Esophagus squamous epithelium (tissue), 5 donors: ENCODE data around the gene LIN28B. TPM values are rescaled to one million over a fixed set of nuclear protein-coding genes. Genes with fewer than 3 reads are reported as not detected.
"Not testable (repeated sequence)": the region's sequence is repeated elsewhere in the genome, so short reads cannot be mapped to it uniquely, and the experiment has no call there.

ENCODE experiments used
- DNase-seq: peaks from one replicate; lab custom pipeline; 2025; lab: John Stamatoyannopoulos, UW
- H3K27ac ChIP-seq, 4 donors: fragments of 200-600 bp; sonication (generic); one replicate each; pipeline ENCODE4 v1.5.1; 2016 to 2019; ENCODE audit warnings: mild to moderate bottlenecking in 1 of 4
- H3K27me3 ChIP-seq, 4 donors: fragments of 200-600 bp; sonication (generic); 1 replicate in 3 of 4; 2 replicates in 1 of 4; pipeline versions ENCODE4 v1.5.1 to v1.6.0; 2017 to 2021; ENCODE audit warnings: antibody characterized with exemption in 1 of 4
- H3K36me3 ChIP-seq, 3 donors: fragments of 200-600 bp; sonication (generic); one replicate each; pipeline ENCODE4 v1.5.1; 2016 to 2019
- H3K4me1 ChIP-seq, 3 donors: fragments of 200-600 bp; sonication (generic); one replicate each; pipeline ENCODE4 v1.5.1; 2017 to 2019
- H3K4me3 ChIP-seq, 4 donors: fragments of 200-600 bp; sonication (generic); 1 replicate in 3 of 4; 2 replicates in 1 of 4; pipeline ENCODE4 v1.5.1; 2016 to 2019; ENCODE audit warnings: mild to moderate bottlenecking in 2 of 4, moderate library complexity in 1 of 4
- H3K9me3 ChIP-seq, 3 donors: fragments of 200-600 bp; sonication (generic); one replicate each; pipeline ENCODE4 v1.5.1; 2016 to 2019
- POLR2A ChIP-seq, 4 donors: fragments of 450-650 bp; IDR thresholded peaks; one replicate each; pipeline ENCODE4 v1.6.1; 2017; ENCODE audit warnings: antibody characterized with exemption in 4 of 4, mild to moderate bottlenecking in 4 of 4, moderate library complexity in 3 of 4
- WGBS, 2 donors: methylation state at CpG; one replicate each; pipeline ENCODE4 v1.1.5; 2018; 5-methylcytosine and 5-hydroxymethylcytosine counted together
- intact Hi-C: fragments of 100-400 bp; cut with DNase I; formaldehyde crosslinking; loops from one replicate; pipeline ENCODE4 v1.15.0; 2022
- total RNA-seq, 4 donors: library from RNA; depleted of rRNA; stranded (reverse); fragments of >200 nt; gene quantifications; one replicate each; pipeline ENCODE4 v1.1.0, GENCODE V29; 2016
- TF ChIP-seq, protein P1 (sequence below), 6 experiments: fragments of 450-650 bp in 4 of 6; fragments of 200-600 bp in 2 of 6; sonication (generic) in 2 of 6; IDR thresholded peaks; one replicate each; pipeline ENCODE4 v1.5.1; 2016 to 2019; ENCODE audit warnings: antibody characterized with exemption in 6 of 6, mild to moderate bottlenecking in 4 of 6, moderate library complexity in 4 of 6
- donor health status: DM: yes; HTN: yes; CAD: no.

LIN28B gene
- total RNA-seq, 4 donors from 2014 or later, result not detected

DNA sequence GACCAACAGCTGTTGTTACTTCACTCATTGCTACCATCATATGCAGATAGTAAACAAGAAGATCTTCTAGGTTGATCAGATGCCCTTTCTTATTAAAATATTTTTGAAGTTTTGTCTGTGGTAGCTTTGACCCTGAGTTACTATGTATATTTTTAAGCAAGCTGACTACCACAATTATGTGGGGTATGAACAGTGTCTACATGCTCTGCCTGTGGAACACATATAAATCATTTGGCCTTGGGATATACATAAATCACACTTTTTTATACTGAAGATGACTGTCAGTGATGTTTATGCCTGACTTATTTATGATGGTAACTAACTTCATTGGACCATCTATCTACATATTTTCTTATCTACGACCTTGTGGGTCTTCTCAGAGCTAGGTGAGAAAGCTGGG lies 44.2 kb downstream of the LIN28B start:
- H3K27me3 ChIP-seq, result no peaks in the 10 kb centered on the region
- intact Hi-C loops, result no loop called here
- DNase-seq, result no peak
- H3K9me3 ChIP-seq, result no peaks in the 10 kb centered on the region
- no peak overlapping the region for H3K4me3 ChIP-seq
- WGBS, 2 donors, result 25 to 31% methylated on average over 1 of the region's 1 CpG
- TF ChIP-seq, protein P1, sequence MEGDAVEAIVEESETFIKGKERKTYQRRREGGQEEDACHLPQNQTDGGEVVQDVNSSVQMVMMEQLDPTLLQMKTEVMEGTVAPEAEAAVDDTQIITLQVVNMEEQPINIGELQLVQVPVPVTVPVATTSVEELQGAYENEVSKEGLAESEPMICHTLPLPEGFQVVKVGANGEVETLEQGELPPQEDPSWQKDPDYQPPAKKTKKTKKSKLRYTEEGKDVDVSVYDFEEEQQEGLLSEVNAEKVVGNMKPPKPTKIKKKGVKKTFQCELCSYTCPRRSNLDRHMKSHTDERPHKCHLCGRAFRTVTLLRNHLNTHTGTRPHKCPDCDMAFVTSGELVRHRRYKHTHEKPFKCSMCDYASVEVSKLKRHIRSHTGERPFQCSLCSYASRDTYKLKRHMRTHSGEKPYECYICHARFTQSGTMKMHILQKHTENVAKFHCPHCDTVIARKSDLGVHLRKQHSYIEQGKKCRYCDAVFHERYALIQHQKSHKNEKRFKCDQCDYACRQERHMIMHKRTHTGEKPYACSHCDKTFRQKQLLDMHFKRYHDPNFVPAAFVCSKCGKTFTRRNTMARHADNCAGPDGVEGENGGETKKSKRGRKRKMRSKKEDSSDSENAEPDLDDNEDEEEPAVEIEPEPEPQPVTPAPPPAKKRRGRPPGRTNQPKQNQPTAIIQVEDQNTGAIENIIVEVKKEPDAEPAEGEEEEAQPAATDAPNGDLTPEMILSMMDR (IDR thresholded peaks at IDR 0.05), result no peak
- TF ChIP-seq POLR2A (IDR thresholded peaks at IDR 0.05), result no peak
- H3K4me1 ChIP-seq, result peaks cover 0 to 3% (median 0%) of the 10 kb centered on the region in 3 donors
- H3K27ac ChIP-seq, result no peak overlapping the region
- H3K36me3 ChIP-seq, result no peaks in the 10 kb centered on the region

DNA sequence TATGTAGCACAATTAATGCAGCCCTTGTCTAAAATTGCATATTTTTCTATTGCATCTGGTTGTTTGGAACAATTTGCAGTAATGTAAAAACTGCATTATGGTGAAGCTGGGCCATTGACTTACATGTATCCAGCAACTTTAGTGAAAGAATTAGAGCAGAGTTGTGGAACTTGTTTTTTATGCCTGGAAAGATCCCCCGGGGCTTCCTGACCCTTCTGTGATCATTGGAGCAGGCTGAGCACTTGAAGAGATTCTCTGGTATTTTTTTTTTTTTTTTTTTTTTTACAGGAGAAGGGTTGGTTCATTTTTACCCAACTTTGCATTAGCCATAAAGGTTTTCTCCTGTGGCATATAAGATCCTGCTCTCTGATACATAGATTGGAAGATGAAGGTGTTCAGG lies 45.0 kb downstream of the LIN28B start:
- Histone ChIP-seq H3K27ac (no peak overlapping the region), H3K4me3 (no peak overlapping the region), H3K9me3 (no peaks in the 10 kb centered on the region), H3K36me3 (no peaks in the 10 kb centered on the region), H3K4me1 (no peaks in the 10 kb centered on the region), H3K27me3 (no peaks in the 10 kb centered on the region)
- no peak for TF ChIP-seq POLR2A (IDR thresholded peaks at IDR 0.05)
- TF ChIP-seq, protein P1 (IDR thresholded peaks at IDR 0.05), result no peak
- 39 to 43% methylated on average over 1 of the region's 1 CpG for WGBS, 2 donors
- intact Hi-C loops, result no loop called here
- no peak for DNase-seq

DNA sequence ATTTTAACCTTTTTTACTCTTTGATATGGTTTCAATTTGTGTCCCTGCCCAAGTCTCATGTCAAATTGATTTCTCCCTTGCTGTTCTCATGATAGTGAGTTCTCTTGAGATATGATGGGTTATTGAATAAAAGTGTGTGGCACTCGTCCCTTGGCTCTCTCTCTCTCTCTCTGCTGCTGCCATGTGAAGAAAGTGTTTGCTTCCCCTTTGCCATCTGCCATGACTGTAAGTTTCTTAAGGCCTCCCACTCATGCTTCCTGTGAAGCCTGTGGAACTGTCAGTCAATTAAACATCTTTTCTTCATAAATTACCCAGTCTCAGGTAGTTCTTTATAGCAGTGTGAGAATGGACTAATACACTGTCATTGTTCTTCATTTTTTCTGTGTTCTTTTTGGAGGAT lies 48.5 kb downstream of the LIN28B start:
- intact Hi-C loops, result no loop called here
- no peaks in the 10 kb centered on the region for H3K9me3 ChIP-seq
- WGBS, 2 donors, result 13 to 43% methylated on average over 1 of the region's 1 CpG
- no peaks in the 10 kb centered on the region for H3K4me1 ChIP-seq
- DNase-seq, result no peak
- no peak overlapping the region for H3K27ac ChIP-seq
- no peak overlapping the region for H3K4me3 ChIP-seq
- no peaks in the 10 kb centered on the region for H3K36me3 ChIP-seq
- no peaks in the 10 kb centered on the region for H3K27me3 ChIP-seq
- TF ChIP-seq POLR2A (IDR thresholded peaks at IDR 0.05), result no peak
- TF ChIP-seq, protein P1 (IDR thresholded peaks at IDR 0.05), result no peak

DNA sequence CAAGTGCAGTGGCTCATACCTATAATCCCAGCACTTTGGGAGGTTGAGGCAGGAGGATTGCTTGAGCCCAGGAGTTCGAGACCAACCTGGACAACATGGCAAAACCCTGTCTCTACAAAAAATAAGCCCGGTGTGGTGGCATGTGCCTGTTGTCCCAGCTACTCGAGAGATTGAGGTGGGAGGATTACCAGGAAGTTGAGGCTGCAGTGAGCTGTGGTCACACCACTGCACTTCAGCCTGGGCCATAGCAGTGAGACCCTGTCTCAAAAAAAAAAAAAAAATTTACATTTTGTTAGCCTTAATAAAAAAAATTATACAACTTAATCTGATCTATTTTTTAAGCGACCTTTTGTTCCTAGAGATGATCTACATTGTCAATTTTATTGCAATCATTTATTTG lies 56.6 kb downstream of the LIN28B start:
- 80 to 88% methylated on average over 3 to 4 of the region's 4 CpGs for WGBS, 2 donors
- H3K4me1 ChIP-seq, DNase-seq, intact Hi-C loops, H3K27ac ChIP-seq, H3K9me3 ChIP-seq, H3K4me3 ChIP-seq, H3K36me3 ChIP-seq, H3K27me3 ChIP-seq: not testable (repeated sequence)

DNA sequence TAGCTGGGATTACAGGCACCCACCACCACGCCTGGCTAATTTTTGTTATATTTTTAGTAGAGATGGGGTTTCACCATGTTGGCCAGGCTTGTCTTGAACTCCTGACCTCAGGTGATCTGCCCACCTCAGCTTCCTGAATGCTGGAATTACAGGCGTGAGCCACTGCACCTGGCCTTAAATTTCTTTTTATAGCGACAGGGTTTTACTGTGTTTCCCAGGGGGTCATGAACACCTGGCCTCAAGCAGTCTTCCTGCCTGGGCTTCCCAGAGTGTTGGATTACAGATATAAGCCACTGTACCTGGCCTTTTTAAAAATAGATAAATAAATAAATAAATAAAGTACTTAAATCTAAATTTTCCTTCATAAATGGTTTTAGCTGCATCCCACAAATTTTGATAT lies 57.5 kb downstream of the LIN28B start:
- no peaks in the 10 kb centered on the region for H3K36me3 ChIP-seq
- H3K4me1 ChIP-seq, result no peaks in the 10 kb centered on the region
- 60 to 93% methylated on average over 3 of the region's 3 CpGs for WGBS, 2 donors
- DNase-seq, result no peak
- no peak overlapping the region for H3K4me3 ChIP-seq
- no peaks in the 10 kb centered on the region for H3K27me3 ChIP-seq
- no peak for TF ChIP-seq POLR2A (IDR thresholded peaks at IDR 0.05)
- TF ChIP-seq, protein P1 (IDR thresholded peaks at IDR 0.05), result no peak
- intact Hi-C loops, result no loop called here
- no peak overlapping the region for H3K27ac ChIP-seq
- H3K9me3 ChIP-seq, result no peaks in the 10 kb centered on the region

DNA sequence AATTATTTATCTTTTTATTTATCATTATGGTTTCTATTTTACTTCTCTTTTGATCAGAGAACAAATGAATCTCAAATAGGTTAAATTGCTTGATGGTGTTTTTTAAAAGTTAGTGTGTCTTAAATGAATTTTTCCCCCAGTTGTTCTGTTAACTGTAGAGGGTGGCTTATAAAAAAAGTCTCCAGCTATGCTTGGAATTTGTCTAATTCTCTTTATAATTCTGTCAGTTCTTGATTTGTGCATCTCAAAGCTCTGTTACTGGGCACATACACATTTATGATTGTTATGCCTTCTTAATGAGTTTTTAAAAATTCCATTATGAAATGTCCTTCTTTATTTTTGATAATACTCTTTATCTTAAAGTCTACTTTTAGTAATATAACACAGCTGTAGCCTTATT lies 58.0 kb downstream of the LIN28B start:
- no peak for DNase-seq
- Histone ChIP-seq H3K27me3 (no peaks in the 10 kb centered on the region), H3K36me3 (no peaks in the 10 kb centered on the region), H3K9me3 (no peaks in the 10 kb centered on the region), H3K27ac (no peak overlapping the region), H3K4me1 (no peaks in the 10 kb centered on the region), H3K4me3 (no peak overlapping the region)
- no peak for TF ChIP-seq POLR2A (IDR thresholded peaks at IDR 0.05)
- TF ChIP-seq, protein P1 (IDR thresholded peaks at IDR 0.05), result no peak
- intact Hi-C loops, result no loop called here
